ENCODE measurements around the gene RYR3. TPM values are rescaled to one million over a fixed set of nuclear protein-coding genes. Genes with fewer than 3 reads are reported as not detected.

RYR3 gene
- total RNA-seq, 1 donor from 2014 or later = not detected

DNA sequence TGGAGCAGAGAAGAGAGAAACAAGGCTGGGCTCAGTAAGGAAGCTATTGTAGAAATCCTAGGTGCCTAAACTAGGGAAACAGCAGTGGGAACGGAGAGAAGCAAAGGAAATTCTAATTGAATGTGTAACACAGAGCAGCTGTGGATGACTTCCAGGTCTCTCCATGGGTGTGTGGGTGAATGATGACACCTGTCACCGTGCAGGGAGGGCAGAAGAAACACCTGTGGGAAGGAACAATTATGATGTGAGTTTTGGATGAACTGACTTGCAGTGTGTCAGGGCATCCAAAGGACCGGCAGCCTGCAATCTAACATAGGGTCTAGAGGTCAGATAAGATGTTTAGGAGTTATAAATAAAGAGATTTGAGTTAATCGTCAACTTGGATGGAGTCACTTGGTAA lies 144.2 kb downstream of the RYR3 start:
- DNase-seq = no peak

DNA sequence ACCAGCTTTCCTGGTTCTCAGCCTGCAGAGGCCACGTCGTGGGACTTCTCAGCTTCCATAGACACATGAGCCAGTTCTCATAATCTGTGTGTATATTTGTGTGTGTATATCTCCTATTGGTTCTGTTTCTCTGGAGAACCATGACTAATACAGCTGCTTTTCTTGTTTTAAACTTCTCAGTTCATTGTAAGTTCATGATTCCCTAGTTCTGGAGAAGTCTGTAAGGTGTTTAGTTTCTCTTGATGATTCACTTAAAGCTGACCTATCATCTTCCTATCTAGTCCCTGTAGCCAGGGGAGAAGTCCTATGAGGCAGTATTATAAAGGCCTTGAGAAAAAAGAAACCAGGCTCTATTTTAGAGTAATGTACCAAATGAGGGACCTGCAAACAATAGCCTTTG lies 147.7 kb downstream of the RYR3 start:
- no peak for DNase-seq

DNA sequence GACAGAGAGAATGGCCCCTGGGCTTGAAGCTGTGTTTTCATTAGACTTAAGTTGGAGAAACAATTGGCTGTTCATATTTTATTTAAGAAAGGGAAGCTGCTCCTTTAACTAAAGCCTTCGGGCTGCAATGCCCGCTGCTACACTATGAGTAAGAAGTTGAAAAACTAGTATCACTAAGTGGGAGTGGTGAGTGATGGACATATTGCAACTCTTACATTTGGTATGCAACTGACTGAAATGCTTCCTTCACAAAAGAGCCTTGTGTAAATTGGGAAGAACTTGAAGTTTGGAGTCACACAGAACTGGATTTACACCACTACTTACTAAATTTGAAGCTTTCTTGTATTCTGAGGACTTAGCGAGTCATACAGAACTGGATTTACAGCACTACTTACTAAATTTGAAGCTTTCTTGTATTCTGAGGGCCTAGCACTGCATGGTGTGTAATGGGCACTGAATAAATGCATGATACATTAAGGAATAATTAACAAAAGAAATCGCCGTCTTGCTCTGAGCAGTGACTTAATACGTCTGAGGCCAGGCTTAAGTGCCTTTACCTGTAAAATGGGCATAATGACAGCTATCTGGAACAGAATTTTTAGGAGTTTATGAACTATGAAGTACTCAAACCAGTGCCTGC lies 149.5 kb downstream of the RYR3 start:
- DNase-seq = no peak

DNA sequence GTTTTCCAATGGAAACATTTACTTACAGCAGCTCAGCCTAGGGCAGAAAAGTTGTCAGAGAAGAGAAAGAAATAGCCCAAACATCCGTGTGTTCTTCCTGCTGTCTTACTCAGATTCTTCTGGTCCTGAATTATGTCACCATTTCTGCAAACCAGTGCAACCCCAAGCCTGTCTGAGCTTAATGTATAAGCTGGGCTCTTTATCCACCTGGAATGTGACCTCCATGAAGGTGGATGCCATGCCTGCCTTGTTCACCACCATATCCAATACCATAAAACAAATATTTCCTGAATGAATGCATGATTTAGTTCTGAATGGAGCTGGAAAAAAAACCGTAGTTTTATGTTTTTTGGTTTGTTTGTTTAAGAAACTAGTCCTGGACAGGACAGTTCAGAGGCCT lies 150.9 kb downstream of the RYR3 start:
- DNase-seq = no peak

DNA sequence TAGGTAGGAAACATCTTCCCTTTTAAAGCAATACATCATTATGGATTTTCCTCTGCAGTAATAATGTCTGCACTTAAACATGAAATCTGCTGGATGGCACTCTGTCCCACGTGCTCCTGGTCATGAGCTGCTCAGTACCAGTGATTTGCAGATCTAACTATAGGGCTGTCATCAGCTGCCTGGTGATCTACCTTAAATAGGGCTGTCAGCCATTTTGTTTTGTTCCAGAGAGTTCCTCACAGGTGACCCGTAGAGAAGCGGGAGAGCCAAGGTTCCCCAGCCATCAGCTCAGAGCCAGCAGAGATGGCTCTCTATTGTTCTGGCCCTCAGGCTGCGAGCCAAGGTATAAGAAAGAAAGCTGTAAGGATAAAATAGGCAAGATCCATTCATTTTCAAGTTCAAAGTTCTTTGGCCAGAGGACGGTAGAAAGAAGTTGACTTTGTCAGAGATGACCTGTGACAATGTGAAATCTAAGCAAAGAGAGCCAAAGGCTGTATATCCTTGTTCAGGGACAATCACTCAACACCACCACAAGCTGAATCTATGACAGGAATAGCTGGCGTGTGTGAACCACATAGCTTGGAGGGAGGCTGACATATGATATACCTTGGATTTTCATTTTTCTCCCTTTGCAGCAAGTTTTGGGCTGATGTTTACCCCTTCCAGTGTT lies 156.5 kb downstream of the RYR3 start:
- DNase-seq = no peak

DNA sequence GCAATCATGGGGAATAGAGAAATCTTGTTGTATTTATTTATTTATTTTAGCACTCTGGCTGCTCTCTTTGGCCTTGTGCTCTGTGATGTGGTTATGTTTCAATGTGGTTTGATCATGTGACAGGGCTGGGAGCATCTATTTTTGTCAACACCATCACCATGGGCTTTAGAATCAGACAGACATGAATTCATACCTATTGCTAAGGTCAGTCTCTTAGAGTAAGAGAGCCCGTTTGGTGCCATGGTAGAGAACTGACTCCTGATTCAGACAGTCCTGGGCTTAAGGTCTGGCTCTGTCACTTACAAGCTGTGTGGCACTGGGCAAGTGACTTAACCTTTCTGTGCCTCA lies 157.0 kb downstream of the RYR3 start:
- DNase-seq = no peak

DNA sequence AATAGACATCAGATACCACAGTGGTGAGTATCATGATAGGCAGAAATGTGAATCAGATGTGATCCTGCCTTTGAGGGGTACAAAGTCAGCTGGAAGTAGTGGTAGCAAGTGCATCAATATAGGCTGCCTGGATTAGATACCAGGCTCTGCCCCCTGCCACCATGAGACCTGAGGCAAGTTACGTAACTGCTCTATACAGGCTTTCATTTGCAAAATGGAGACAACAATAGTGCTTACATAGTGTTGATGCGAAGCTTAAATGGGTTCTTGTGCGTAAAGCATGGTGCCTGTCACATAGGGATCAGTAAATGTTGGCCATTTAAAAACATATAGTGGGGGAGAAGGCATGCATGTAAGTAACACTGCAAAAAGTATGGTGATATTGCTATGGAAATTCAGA lies 158.0 kb downstream of the RYR3 start:
- DNase-seq = no peak

DNA sequence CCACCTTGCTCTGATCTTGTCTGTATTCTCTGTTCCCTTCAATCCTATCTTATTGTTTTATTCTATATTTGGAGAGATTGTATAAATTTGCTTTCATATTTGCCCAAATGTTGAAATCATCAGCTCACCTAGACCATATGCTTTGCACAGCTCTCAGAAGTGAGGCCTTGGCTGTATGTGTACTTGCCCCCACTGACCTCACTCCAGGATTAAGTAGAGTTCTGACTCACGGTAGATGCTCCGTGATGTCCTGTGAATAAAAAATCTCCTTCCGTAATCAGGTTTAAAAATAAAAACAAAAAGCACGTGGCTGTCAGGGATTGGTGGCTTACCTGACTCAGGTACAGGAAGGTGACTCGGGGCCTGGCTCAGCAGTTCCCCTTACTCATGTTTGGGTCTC lies 162.2 kb downstream of the RYR3 start:
- no peak for DNase-seq

DNA sequence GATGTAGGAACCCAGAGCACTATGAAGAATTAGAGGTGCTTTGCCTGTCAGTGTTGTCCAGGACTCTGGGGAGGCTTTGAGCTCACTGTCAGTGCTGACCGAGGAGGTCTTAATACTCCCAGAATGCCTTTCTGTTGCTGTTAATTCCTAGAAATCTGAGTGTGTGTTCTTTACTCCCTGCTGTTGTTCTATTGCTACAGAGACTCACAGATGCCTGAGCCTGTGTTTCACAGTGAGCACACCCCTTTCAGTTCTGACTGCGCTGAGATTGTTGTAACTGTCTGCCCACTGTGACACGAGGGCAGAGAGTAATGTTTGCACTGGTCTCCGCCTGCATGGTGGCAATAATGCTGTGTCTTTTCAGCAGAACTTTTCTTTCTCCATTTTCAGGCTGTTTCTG lies 162.9 kb downstream of the RYR3 start:
- no peak for DNase-seq

DNA sequence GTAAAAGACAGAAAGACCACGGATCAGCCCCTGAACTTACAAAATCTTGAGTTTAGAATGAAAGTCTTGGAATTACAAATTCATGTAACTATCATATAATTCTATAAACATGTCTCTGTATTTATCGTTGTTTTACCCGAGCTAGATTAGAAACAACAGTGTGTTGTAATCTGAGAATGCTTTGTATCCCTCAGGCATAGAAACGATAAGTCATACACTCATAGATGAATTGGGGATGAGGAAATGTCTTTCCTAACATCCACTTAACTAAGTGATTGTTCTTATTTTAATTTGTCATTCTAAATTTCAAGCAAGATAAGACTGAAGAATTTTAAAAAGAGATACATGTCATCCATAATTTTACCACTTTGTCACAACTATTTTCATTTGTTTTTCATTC lies 165.3 kb downstream of the RYR3 start:
- DNase-seq = no peak

DNA sequence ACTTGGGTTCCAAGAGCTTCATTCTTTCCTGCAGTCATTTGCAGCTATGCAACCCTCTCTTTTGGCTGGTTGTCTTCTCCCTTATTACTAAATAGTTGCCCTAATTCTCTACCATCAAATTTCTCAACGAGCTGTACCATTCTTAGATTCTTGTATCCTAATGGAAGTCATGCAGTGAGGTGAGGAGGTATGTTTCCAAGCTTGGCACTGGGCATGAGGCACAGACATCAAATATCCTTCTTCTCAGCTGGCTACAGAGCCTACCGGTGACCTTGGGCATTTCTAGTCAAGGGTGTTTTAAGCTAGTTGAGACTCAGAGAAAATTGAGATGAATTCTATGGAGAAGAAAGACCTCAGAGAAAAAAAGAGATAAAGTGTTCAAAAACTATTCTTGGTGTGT lies 166.1 kb downstream of the RYR3 start:
- no peak for DNase-seq

DNA sequence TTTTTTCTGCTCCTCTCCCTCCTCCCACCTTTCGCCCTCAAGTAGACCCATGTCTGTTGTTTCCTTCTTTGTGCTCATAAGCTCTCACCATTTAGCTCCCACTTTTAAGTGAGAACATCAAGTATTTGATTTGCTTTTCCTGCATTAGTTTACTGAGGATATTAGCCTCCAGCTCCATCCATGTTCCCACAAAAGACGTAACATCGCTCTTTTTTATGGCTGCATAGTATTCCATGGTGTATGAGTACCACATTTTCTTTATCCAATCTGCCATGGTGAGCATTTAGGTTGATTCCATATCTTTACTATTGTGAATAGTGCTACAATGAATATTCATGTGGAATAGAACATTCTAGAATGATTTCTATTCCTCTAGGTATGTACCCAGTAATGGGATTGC lies 178.6 kb downstream of the RYR3 start:
- DNase-seq = no peak

DNA sequence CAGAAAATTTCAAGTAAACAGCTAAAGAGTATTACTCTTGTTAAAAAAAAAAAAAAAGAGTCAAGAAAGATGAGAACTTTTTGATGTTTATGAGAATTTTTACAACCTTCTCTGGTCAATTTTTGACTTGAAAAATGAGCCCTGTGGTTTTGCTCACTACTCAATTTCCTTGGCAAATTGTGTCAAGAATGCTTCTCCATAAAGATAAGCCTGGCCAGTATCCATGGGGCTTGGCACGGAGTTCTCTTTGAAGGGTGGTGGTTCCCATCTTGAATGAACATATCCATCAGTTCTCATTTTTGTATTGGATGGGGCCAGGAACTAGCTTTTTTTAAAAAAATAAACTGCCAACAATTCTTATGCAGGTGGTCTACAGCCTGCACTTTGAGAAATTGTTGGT lies 179.9 kb downstream of the RYR3 start:
- DNase-seq = no peak

DNA sequence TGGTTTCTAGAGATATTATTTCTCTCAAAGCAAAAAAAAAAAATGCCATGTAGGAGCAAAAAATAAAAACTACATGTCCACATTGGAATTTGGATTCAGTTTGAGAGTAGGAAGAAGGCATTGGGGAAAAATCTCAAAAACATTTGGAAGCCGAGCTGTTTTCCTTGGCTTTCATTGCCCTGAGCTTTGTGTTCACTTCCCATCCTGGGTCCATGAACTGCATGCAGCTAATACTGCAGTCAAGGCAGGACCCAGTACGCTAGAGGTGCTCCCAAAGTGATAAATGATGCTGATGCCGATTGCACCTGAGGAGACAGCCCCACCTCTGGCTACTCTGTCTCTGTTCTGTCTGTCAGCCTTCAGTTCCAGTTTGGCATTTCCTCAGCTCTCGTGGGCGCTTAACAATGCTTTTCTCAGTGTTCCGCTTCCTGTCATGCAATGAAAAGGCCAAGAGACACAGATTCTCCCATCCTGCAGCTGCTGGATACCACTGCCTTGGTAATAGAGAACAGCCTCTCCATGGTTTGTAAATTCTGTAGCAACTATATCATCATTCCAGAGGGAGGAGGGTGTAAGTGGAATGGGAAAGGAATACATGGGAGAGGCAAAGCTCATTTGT lies 181.8 kb downstream of the RYR3 start:
- no peak for DNase-seq

DNA sequence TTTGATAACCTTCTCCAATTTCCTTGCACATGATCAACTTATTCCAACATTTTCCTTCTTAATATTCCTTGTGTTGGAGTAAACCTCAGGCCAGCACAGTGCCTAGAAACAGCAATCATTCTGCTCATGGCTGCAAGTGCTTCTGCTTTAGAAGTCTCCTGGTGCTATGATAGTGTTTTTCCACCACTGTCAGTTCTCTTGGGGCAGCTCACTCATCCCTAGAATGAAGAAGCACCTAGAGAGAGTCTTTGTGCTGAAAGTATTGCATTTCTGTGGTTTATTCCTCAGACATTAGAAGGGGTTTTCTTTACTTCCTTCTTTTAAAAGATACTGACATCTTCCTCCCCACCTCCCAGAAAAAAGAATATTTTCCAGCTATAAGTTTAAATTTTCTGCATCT lies 183.5 kb downstream of the RYR3 start:
- DNase-seq = no peak

DNA sequence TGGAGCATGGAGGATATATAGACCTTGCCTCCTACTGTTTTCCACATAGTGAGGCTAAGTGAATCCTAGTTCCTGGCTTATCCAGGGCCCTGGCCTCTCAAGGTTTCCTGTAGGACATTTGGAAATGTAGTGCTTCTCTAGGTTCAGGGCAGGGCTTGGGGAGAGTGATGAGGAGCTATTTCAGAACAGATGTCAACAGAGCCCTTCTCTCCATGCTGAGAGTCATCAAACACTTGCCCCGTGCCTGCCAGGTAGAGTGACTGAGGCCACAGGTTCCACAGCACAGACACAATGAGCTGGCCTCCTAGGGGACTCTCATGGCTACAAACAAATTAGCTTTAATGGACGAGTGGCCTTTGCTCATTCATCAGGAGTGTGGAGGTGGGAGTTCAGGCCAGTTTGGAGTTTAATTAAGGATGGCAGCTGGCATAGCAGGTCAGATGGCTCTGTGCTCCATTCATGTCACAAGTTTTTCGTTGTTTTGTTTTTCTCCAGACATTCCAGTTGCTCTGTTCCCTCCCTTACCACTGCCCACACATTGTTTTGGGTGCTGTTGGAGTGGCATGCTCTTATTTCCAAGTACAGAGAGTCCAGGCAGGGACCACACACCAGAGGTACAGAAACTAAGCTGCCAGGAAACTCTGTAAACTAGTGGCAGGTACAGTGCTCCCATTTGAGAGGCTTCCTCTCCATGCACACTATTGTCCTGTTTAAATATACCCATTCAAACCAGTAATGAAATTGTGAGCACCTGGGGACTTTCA lies 189.8 kb downstream of the RYR3 start:
- DNase-seq = no peak

DNA sequence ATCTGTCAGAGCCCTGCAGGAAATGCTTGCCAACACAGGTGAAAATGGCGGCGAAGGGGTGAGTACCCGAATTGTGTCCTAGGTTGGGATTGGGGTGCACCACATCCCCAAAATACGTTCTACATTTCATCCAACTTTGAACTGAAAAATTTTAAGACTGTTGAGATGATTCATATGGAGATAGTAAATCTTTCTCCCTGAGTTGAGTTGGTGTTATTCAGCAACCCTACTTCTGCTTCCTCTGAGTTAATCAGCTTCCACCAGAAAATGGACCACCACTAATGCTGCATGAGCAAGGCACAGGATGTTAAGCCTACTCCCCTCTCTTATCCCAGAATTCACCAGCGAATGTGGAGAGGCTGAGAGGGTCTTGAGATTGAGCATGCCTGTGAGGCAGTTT lies 192.9 kb downstream of the RYR3 start:
- no peak for DNase-seq

DNA sequence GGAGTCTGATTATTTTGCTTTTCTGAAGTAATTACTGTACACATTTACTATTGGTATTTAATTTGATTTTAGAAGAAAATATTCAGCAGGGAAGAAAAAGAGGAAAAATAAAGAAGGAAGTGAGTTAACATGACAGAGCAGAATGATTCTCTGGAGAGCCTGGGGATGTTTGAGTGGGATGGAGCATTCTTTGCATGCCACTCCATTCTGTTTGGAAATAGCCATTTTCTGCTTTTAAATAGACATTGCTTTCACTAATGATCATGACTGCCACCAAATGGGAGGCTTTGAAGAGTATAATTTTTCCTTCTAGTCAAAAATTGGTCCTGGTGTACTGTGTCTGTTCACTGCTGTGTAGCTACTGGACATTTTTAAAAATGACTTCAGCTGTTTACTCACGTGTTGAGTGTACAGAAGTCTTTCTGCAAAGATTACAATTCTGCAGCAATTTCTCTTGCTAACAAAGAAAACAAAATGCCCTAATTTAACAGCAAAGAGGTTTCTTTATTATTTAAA lies 196.1 kb downstream of the RYR3 start:
- no peak for DNase-seq

DNA sequence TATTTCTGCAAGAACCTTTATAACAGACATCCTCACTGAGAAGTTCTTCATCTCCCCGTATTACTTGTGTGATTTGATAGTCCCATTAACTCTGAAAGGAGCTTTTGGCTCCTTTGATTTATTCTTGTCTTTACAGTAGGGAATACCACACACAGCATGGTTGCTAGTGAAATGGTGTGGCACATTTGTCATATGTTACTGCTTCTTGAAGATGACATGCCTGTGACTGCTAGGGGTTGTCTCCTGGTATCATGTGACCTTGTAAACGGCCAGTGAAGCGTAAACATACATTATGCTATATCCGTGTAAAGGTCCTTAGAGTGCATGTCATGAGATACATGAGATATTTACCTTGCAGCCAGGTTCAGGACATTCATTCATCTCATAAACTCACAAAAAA lies 197.9 kb downstream of the RYR3 start:
- no peak for DNase-seq

DNA sequence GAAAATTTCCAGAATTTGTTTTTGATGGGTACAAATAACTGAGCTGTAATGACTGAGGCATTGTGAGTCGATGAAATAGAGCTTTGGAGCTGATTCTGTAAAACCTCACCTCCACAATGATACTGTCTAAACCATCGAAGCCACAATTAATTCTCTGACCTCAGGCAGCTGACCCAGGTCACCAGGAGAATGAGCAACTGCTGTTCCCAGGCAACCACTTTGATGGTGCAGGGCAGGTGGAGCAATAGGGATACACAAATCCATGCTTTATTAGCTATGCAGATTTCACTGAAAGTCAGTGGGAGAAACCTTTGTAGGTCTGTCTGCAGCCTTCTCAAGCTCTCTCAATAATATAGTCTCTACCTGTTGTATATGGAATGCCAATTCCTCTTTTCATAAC lies 204.4 kb downstream of the RYR3 start:
- no peak for DNase-seq

DNA sequence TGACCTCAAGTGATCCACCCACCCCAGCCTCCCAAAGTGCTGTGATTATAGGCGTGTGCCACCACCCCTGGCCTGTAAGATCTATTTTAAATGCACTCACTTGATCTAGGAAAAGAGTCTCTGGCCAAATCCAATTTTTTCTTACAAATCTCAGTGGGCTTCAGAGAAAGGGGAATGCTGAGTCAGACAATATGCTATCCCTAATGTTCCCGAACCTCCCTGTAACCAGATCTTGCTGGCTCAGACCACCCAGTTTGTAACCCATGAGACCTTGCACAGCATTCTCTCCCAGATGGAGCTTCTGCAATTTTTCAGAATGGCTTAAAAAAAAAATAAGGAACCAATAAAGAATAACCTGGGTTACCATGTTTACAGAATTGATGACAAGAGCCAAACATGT lies 205.8 kb downstream of the RYR3 start:
- no peak for DNase-seq

DNA sequence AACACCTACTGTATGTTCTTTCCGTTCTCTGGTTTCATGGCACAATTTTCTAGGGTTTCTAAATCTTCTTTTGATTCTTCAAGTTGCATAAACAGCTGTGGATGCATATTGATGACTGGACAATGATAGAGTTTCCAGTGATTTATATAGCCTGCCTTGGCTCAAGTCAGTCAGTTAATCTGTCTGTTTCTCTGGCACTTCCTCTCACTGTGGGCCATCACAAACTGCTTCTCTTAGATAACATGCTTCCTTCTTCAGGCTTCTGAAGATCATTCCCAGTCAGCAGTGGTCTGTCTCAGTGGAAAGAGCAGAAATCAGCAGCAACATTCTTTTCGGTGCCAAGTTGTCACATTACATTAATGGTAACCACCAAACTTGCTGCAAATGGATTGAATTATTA lies 207.2 kb downstream of the RYR3 start:
- no peak for DNase-seq

DNA sequence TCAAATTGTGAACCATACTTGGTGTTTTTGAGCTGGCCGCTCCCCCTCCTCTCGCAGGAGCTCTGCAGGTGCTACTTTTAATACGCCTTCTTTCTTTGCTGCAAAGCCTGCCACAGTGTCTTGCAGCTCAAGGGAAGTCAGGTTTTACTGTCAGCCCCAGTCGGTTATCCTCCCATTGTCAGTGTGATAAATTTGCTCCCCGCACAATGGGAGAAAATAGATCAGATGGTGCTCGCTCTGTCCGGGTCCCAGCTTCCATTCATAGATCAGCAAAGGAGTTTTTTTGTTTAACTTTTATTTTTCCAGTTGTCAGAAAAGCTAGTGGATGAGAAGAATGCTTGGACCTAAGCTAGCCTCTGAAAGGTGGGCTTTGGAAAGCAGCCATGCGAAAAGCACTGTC lies 207.7 kb downstream of the RYR3 start:
- DNase-seq = no peak

DNA sequence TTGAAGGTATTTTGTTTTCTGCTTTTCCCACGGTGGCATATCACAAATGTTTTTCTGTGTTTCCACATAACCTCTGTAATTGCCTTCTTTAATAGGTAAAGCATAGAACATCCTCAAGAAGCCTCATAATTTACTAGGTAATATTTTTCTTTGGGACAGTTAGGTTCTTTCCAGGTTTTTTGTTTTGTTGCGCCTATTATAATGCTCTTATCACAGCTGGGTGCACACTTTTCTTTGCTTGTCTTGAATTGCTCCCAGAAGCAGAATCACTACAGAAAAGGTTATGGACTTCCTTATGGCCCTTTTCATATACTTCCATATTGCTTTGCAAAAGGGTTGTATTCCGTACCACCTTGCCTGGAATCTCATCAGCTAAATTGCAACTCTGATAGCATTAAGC lies 213.5 kb downstream of the RYR3 start:
- DNase-seq = no peak
